Measurements from ENCODE around the gene RMDN2. TPM values are rescaled to one million over a fixed set of nuclear protein-coding genes. Genes with fewer than 3 reads are reported as not detected.
A peak's percentile ranks its signal among the peaks of the same experiment; 100 is the strongest.

The RMDN2 gene
- total and polyA plus RNA-seq, 8 donors: 1.8 to 21.9 (median 2.7) TPM

DNA sequence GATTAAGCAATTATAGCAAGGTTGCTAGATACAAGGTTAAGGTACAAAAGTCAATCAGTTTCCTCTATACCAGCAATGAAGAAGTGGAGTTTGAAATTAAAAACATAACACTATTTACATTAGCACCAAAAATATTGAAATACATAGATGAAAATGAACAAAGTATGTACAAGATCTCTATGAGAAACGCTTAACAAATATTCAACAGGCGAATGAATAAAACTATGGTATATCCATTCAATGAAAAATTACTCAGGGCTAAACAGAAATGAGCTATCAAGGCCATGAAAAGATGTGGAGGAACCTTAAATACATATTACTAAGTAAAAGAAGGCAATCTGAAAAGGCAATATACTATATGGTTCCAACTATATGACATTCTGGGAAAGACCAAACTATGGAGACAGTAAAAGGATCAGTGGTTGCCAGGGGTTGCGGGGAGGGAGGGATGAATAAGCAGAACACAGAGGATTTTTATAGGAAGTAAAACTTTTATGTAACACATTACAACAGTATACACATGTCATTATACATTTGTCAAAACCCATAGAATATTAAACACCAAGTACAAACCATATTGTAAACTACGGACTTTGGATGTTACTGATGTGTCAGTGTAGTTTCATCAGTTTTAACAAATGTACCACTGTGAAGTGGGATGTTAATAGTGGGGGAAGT lies 62.1 kb downstream of the RMDN2 start:
- DNase-seq: no peak
- TF ChIP-seq POLR2A (IDR thresholded peaks at IDR 0.05) (no peak), POLR2AphosphoS5 (IDR thresholded peaks at IDR 0.05) (no peak), EP300 (IDR thresholded peaks at IDR 0.05) (no peak)
- TF ChIP-seq, protein P1, sequence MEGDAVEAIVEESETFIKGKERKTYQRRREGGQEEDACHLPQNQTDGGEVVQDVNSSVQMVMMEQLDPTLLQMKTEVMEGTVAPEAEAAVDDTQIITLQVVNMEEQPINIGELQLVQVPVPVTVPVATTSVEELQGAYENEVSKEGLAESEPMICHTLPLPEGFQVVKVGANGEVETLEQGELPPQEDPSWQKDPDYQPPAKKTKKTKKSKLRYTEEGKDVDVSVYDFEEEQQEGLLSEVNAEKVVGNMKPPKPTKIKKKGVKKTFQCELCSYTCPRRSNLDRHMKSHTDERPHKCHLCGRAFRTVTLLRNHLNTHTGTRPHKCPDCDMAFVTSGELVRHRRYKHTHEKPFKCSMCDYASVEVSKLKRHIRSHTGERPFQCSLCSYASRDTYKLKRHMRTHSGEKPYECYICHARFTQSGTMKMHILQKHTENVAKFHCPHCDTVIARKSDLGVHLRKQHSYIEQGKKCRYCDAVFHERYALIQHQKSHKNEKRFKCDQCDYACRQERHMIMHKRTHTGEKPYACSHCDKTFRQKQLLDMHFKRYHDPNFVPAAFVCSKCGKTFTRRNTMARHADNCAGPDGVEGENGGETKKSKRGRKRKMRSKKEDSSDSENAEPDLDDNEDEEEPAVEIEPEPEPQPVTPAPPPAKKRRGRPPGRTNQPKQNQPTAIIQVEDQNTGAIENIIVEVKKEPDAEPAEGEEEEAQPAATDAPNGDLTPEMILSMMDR (IDR thresholded peaks at IDR 0.05): no peak
- intact Hi-C loops (cut with DNase I; ENCODE audit: low total_unique reads): no loop called here
- peaks cover 0 to 3% (median 0%) of the 10 kb centered on the region in 4 donors for H3K36me3 ChIP-seq
- peaks cover 0 to 3% (median 0%) of the 10 kb centered on the region in 4 donors for H3K4me1 ChIP-seq
- H3K27me3 ChIP-seq: no peaks in the 10 kb centered on the region
- no peak overlapping the region for H3K27ac ChIP-seq
- no peak overlapping the region for H3K4me3 ChIP-seq
- 93 to 99% (median 96%) methylated on average over 4 of the region's 4 CpGs for WGBS, 5 donors
- no peaks in the 10 kb centered on the region for H3K9me3 ChIP-seq

DNA sequence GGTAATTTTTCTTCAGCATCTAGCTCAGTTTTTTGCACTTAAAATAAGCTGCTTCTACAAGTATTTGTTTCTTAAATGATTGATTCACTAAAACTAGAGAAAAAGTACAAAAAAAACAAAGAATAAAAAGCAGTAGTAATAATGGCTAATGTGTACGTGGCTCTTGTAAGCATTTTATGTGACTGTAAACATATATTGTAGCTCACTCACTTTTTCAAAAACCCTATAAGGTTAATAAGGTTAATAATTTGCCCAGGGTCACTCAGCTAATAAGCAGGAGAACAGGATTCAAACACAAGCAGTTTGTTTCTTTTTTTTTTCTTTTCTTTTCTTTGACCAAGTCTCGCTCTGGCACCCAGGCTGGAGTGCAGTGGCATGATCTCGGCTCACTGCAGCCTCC lies 67.5 kb downstream of the RMDN2 start:
- Histone ChIP-seq H3K4me3 (no peak overlapping the region), H3K9me3 (no peaks in the 10 kb centered on the region), H3K36me3 (peaks cover 0 to 4% (median 2%) of the 10 kb centered on the region in 4 donors), H3K27me3 (no peaks in the 10 kb centered on the region), H3K4me1 (no peaks in the 10 kb centered on the region), H3K27ac (no peak overlapping the region)
- intact Hi-C loops (cut with DNase I; ENCODE audit: low total_unique reads): no loop called here
- DNase-seq: no peak
- no peak for TF ChIP-seq POLR2A (IDR thresholded peaks at IDR 0.05)
- TF ChIP-seq EP300 (IDR thresholded peaks at IDR 0.05): no peak
- no peak for TF ChIP-seq POLR2AphosphoS5 (IDR thresholded peaks at IDR 0.05)
- TF ChIP-seq, protein P1 (IDR thresholded peaks at IDR 0.05): no peak
- WGBS, 5 donors: 61 to 76% (median 68%) methylated on average over 3 of the region's 3 CpGs

DNA sequence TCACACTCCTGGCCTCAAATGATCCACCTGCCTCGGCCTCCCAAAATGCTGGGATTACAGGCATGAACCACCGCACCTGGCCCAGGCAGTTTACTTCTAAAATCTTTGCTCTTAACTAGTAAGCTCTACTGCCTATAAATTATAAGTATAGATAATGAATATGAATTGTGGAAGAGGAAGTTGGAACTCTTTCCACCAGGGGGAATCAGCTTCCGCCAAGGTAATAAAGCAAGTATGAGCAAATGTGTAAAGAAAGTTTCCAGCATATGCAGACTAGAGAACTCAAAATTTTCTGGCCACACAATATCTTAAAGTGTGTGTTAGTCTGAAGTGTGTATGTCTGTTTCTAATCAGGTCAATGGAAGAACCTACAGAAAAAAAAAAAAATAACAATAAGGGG lies 68.1 kb downstream of the RMDN2 start:
- Histone ChIP-seq H3K27ac (no peak overlapping the region), H3K9me3 (no peaks in the 10 kb centered on the region), H3K4me1 (no peaks in the 10 kb centered on the region), H3K4me3 (no peak overlapping the region), H3K36me3 (peaks cover 0 to 9% (median 3%) of the 10 kb centered on the region in 4 donors), H3K27me3 (no peaks in the 10 kb centered on the region)
- 93 to 97% (median 95%) methylated on average over 3 of the region's 3 CpGs for WGBS, 5 donors
- intact Hi-C loops (cut with DNase I; ENCODE audit: low total_unique reads): no loop called here
- TF ChIP-seq POLR2AphosphoS5 (IDR thresholded peaks at IDR 0.05): no peak
- TF ChIP-seq POLR2A (IDR thresholded peaks at IDR 0.05): no peak
- TF ChIP-seq, protein P1 (IDR thresholded peaks at IDR 0.05): no peak
- TF ChIP-seq EP300 (IDR thresholded peaks at IDR 0.05): no peak
- DNase-seq: no peak

DNA sequence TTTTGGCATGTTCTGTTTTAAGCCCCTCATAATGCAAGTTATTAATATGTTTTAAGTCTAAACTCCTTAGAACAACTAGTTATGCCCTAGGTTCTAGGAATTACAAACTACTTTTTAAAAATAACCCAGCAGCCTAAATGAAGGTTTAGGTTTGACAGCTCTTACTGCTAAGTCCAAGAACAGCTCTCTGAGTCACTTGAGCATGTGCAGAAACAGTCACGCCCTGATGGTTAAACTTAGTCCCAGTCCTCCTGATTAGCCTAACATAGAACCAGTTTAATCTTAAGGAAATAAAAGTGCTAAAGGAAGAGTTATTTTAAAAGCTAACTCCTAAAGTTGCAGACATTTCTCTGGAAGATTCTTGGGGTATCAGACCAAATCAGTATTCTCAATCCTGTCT lies 72.5 kb downstream of the RMDN2 start:
- WGBS, 5 donors: 73 to 93% (median 87%) methylated on average over 1 of the region's 1 CpG
- TF ChIP-seq EP300 (IDR thresholded peaks at IDR 0.05): no peak
- TF ChIP-seq POLR2AphosphoS5 (IDR thresholded peaks at IDR 0.05): no peak
- TF ChIP-seq, protein P1 (IDR thresholded peaks at IDR 0.05): no peak
- TF ChIP-seq POLR2A (IDR thresholded peaks at IDR 0.05): no peak
- peaks cover 0 to 5% (median 0%) of the 10 kb centered on the region in 4 donors for H3K9me3 ChIP-seq

More for the DNA sequence above, 72.5 kb downstream of the RMDN2 start:
- Histone ChIP-seq H3K27ac (peak overlapping the region in 1 of 5 donors; percentile 62), H3K27me3 (no peaks in the 10 kb centered on the region), H3K4me3 (no peak overlapping the region), H3K4me1 (no peaks in the 10 kb centered on the region), H3K36me3 (peaks cover 0 to 28% (median 22%) of the 10 kb centered on the region in 4 donors)
- intact Hi-C loops (cut with DNase I; ENCODE audit: low total_unique reads): no loop called here
- peak in 1 of 2 donors; percentile 63 for DNase-seq
